Liver (tissue), 3 donors: ENCODE results near the gene CPT1A.

Experiments used
- ATF3 ChIP-seq: IDR thresholded peaks from 2 replicates; pipeline ENCODE4 v1.6.1; 2016; ENCODE audit warnings: antibody characterized with exemption
- CTCF ChIP-seq: fragments of 150-350 bp; IDR thresholded peaks from 2 replicates; pipeline ENCODE4 v1.5.1; 2017; ENCODE audit warnings: improper control_type of control experiment, low read depth, low read length; ENCODE audit not compliant: missing input control
- GABPA ChIP-seq, 2 donors: IDR thresholded peaks in 1 of 2; conservative IDR thresholded peaks in 1 of 2; 2 replicates each; pipeline ENCODE4 v1.6.1; 2016; ENCODE audit warnings: antibody characterized with exemption in 2 of 2, mild to moderate bottlenecking in 1 of 2, moderate library complexity in 1 of 2
- SP1 ChIP-seq: IDR thresholded peaks from 2 replicates; pipeline ENCODE4 v1.6.1; 2018; ENCODE audit warnings: antibody characterized with exemption, mild to moderate bottlenecking
- TAF1 ChIP-seq: conservative IDR thresholded peaks from 2 replicates; pipeline ENCODE4 v1.6.1; 2016; ENCODE audit warnings: antibody characterized with exemption, mild to moderate bottlenecking
- ZBTB33 ChIP-seq: IDR thresholded peaks from 2 replicates; pipeline ENCODE4 v1.6.1; 2016; ENCODE audit warnings: antibody characterized with exemption
- donor health status: healthy.
- donor health status: healthy.

- TF ChIP-seq CTCF = no peak
- TF ChIP-seq TAF1 = no peak
- no peak for TF ChIP-seq ZBTB33
- no peak for TF ChIP-seq ATF3
- no peak for TF ChIP-seq SP1
- no peak for TF ChIP-seq GABPA (IDR thresholded peaks at IDR 0.05 in 1 of 2, conservative IDR thresholded peaks at IDR 0.05 in 1 of 2)
These were observed 25.4 kb downstream of the CPT1A start for GRCh38 chr11:68816251-68816776.
